Measurements from ENCODE around the gene MAN1A2. TPM values are rescaled to one million over a fixed set of nuclear protein-coding genes. Genes with fewer than 3 reads are reported as not detected.

Gene MAN1A2
- total RNA-seq, 1 experiment from 2014 or later: 28.7 TPM

- CTCF ChIA-PET: no interaction called here
These were observed 209.0 kb downstream of the MAN1A2 start for GRCh38 chr1:117576236-117576635.

GRCh38 chr1:117577191-117577885 is 210.1 kb downstream of the MAN1A2 start:
- H3K27ac ChIP-seq (ENCODE audit: low read length): no peak overlapping the region
- TF ChIP-seq REST (IDR thresholded peaks at IDR 0.05; ENCODE audit: insufficient read depth in 1 of 2, low read depth in 2 of 2, low read length in 1 of 2): no peak
- TF ChIP-seq POLR2AphosphoS5 (IDR thresholded peaks at IDR 0.05; ENCODE audit: low read depth, low read length): no peak
- TF ChIP-seq TCF7L2 (IDR thresholded peaks at IDR 0.05; ENCODE audit: low read depth, low read length): no peak
- H3K36me3 ChIP-seq (ENCODE audit: control insufficient read depth, insufficient read depth, low read length): no peaks in the 10 kb centered on the region
- CTCF ChIA-PET: no interaction called here
- POLR2A ChIA-PET: no interaction called here
- no peaks in the 10 kb centered on the region for H3K4me1 ChIP-seq (ENCODE audit: control insufficient read depth, insufficient read depth, low read length)
- BruUV-seq (replicated peaks): no TSS peak
- in situ Hi-C loops (cut with HindIII; ENCODE audit: low pct_unique_long_range_greater_than_20kb, low sequenced_read_pairs) (no loop called here), intact Hi-C loops (cut with micrococcal nuclease; ENCODE audit: unreplicated experiment) (no loop called here)
- H3K4me3 ChIP-seq (ENCODE audit: low read depth in 2 of 2, low read length in 2 of 2): no peak overlapping the region
- no peak for DNase-seq (ENCODE audit: low read depth, low spot score)
- no peaks in the 10 kb centered on the region for H3K9me3 ChIP-seq (ENCODE audit: control insufficient read depth, insufficient read depth, low read depth, low read length)
- no peak for ATAC-seq
- H3K27me3 ChIP-seq (ENCODE audit: control insufficient read depth, insufficient read depth, low read length): no peaks in the 10 kb centered on the region

More at GRCh38 chr1:117576236-117576635, 209.0 kb downstream of the MAN1A2 start:
- TF ChIP-seq TCF7L2 (IDR thresholded peaks at IDR 0.05; ENCODE audit: low read depth, low read length) (no peak), SIN3A (IDR thresholded peaks at IDR 0.05; ENCODE audit: borderline replicate concordance, insufficient read depth, low read depth, low read length) (no peak), REST (IDR thresholded peaks at IDR 0.05; ENCODE audit: insufficient read depth in 1 of 2, low read depth in 2 of 2, low read length in 1 of 2) (no peak), POLR2AphosphoS5 (IDR thresholded peaks at IDR 0.05; ENCODE audit: low read depth, low read length) (no peak), CTCF (IDR thresholded peaks at IDR 0.05) (no peak)
- no peak for ATAC-seq
- intact Hi-C loops (cut with micrococcal nuclease; ENCODE audit: unreplicated experiment): no loop called here
- Histone ChIP-seq H3K36me3 (ENCODE audit: control insufficient read depth, insufficient read depth, low read length) (no peaks in the 10 kb centered on the region), H3K9me3 (ENCODE audit: control insufficient read depth, insufficient read depth, low read depth, low read length) (no peaks in the 10 kb centered on the region), H3K27ac (ENCODE audit: low read length) (no peak overlapping the region), H3K27me3 (ENCODE audit: control insufficient read depth, insufficient read depth, low read length) (no peaks in the 10 kb centered on the region), H3K4me1 (ENCODE audit: control insufficient read depth, insufficient read depth, low read length) (no peaks in the 10 kb centered on the region), H3K4me3 (ENCODE audit: low read depth in 2 of 2, low read length in 2 of 2) (no peak overlapping the region)
- DNase-seq (ENCODE audit: low read depth, low spot score): no peak
- in situ Hi-C loops (cut with HindIII; ENCODE audit: low pct_unique_long_range_greater_than_20kb, low sequenced_read_pairs): no loop called here
- POLR2A ChIA-PET: no interaction called here
- BruUV-seq (replicated peaks): no TSS peak

All from Panc1 (cell line).